Neural cell (in vitro differentiated cells): ENCODE measurements around the gene TBL1XR1. TPM values are rescaled to one million over a fixed set of nuclear protein-coding genes. Genes with fewer than 3 reads are reported as not detected.

Source experiments
- H2AFZ ChIP-seq: fragments of 200-600, 300-800 bp; sonication (generic), shearing (Covaris generic); 2 replicates; pipeline ENCODE4 v1.6.0; 2014; ENCODE audit warnings: low read depth, mild to moderate bottlenecking, antibody characterized with exemption, low read length, moderate library complexity
- H3F3A ChIP-seq: fragments of 200-600 bp; shearing (Covaris generic); 2 replicates; pipeline ENCODE4 v1.6.1; 2016; ENCODE audit warnings: mild to moderate bottlenecking, moderate library complexity, mixed read lengths, antibody characterized with exemption, low read length; ENCODE audit not compliant: insufficient read depth, poor library complexity, severe bottlenecking
- H3K27ac ChIP-seq: fragments of 200-600, 300-800 bp; sonication (generic), shearing (Covaris generic); 2 replicates; pipeline ENCODE4 v1.5.1; 2014; ENCODE audit warnings: mild to moderate bottlenecking, low read length, moderate library complexity
- H3K27me3 ChIP-seq: fragments of 300-800, 200-600 bp; sonication (generic), shearing (Covaris generic); 2 replicates; pipeline ENCODE4 v1.6.0; 2014; ENCODE audit warnings: mild to moderate bottlenecking, low read depth, low read length, moderate library complexity; ENCODE audit not compliant: insufficient read depth
- H3K36me3 ChIP-seq: fragments of 300-800, 200-600 bp; sonication (generic), shearing (Covaris generic); 2 replicates; pipeline ENCODE4 v1.5.1; 2014; ENCODE audit warnings: mild to moderate bottlenecking, antibody characterized with exemption, low read length, moderate library complexity; ENCODE audit not compliant: insufficient read depth
- H3K4me2 ChIP-seq: fragments of 300-800, 200-600 bp; sonication (generic), shearing (Covaris generic); 2 replicates; pipeline ENCODE4 v1.6.0; 2014; ENCODE audit warnings: mild to moderate bottlenecking, low read length
- H3K4me3 ChIP-seq: fragments of 300-800, 200-600 bp; sonication (generic), shearing (Covaris generic); 2 replicates; pipeline ENCODE4 v1.5.1; 2014; ENCODE audit warnings: mild to moderate bottlenecking, low read length, moderate library complexity
- H3K79me2 ChIP-seq: fragments of 200-600 bp; shearing (Covaris generic); replicated peaks from 2 replicates; pipeline ENCODE4 v1.6.0; 2014; ENCODE audit warnings: mild to moderate bottlenecking, low read length, moderate library complexity; ENCODE audit not compliant: insufficient read depth
- H3K9ac ChIP-seq: fragments of 300-800, 200-600 bp; sonication (generic), shearing (Covaris generic); 2 replicates; pipeline ENCODE4 v1.6.1; 2016; ENCODE audit warnings: mild to moderate bottlenecking, low read length, mixed read lengths
- H3K9me2 ChIP-seq: fragments of 200-600 bp; shearing (Covaris generic); 2 replicates; pipeline ENCODE4 v1.6.1; 2016; ENCODE audit warnings: mild to moderate bottlenecking, low read length, mixed read lengths; ENCODE audit not compliant: insufficient read depth
- H3K9me3 ChIP-seq: fragments of 200-600, 300-800 bp; sonication (generic), shearing (Covaris generic); 2 replicates; pipeline ENCODE4 v1.6.1; 2016; ENCODE audit warnings: mild to moderate bottlenecking, mixed run types, low read length, moderate library complexity, mixed read lengths
- H4K20me1 ChIP-seq: fragments of 200-600 bp; shearing (Covaris generic); 2 replicates; pipeline ENCODE4 v1.6.1; 2016; ENCODE audit warnings: mild to moderate bottlenecking, mixed run types; ENCODE audit not compliant: insufficient read depth
- EP300 ChIP-seq: fragments of 450-650 bp; conservative IDR thresholded peaks from 2 replicates; pipeline ENCODE4 v1.6.1; 2014; ENCODE audit warnings: antibody characterized with exemption, mild to moderate bottlenecking, moderate library complexity; ENCODE audit not compliant: poor library complexity, severe bottlenecking
- EZH2 ChIP-seq: fragments of 200-600, 300-800 bp; shearing (Covaris generic), sonication (generic); IDR thresholded peaks from 2 replicates; pipeline ENCODE4 v1.6.1; 2014; ENCODE audit warnings: antibody characterized with exemption, low read length, borderline replicate concordance, mild to moderate bottlenecking; ENCODE audit not compliant: insufficient read depth, poor library complexity, severe bottlenecking
- MXI1 ChIP-seq: fragments of 450-650 bp; conservative IDR thresholded peaks from 2 replicates; pipeline ENCODE4 v1.6.1; 2014; ENCODE audit warnings: antibody characterized with exemption, mild to moderate bottlenecking; ENCODE audit not compliant: poor library complexity, severe bottlenecking
- POLR2AphosphoS5 ChIP-seq: IDR thresholded peaks from 2 replicates; pipeline ENCODE4 v1.6.1; 2012
- RAD21 ChIP-seq: fragments of 450-650 bp; conservative IDR thresholded peaks from 2 replicates; pipeline ENCODE4 v1.6.1; 2014; ENCODE audit warnings: antibody characterized with exemption, mild to moderate bottlenecking, moderate library complexity
- SMC3 ChIP-seq: fragments of 450-650 bp; conservative IDR thresholded peaks from 2 replicates; pipeline ENCODE4 v1.6.1; 2014; ENCODE audit warnings: antibody characterized with exemption, mild to moderate bottlenecking, moderate library complexity; ENCODE audit not compliant: poor library complexity
- TAF1 ChIP-seq: IDR thresholded peaks from 2 replicates; pipeline ENCODE4 v1.6.1; 2012; ENCODE audit warnings: low read depth
- polyA plus RNA-seq: library from polyadenylated mRNA; depleted of rRNA; stranded (reverse); fragments of >200 nt; gene quantifications from 2 replicates; pipeline ENCODE4 v1.2.3, GENCODE V29; 2014
- TF ChIP-seq, protein P1 (sequence below): fragments of 450-650 bp; IDR thresholded peaks from 2 replicates; pipeline ENCODE4 v1.5.1; 2014; ENCODE audit warnings: antibody characterized with exemption, mild to moderate bottlenecking, moderate library complexity; ENCODE audit not compliant: poor library complexity, severe bottlenecking
- TF ChIP-seq, protein P2 (sequence below): IDR thresholded peaks from 2 replicates; pipeline ENCODE4 v1.6.1; 2012; ENCODE audit warnings: borderline replicate concordance

Gene TBL1XR1
- polyA plus RNA-seq, 1 donor from 2014 or later, result 96.3 TPM

DNA sequence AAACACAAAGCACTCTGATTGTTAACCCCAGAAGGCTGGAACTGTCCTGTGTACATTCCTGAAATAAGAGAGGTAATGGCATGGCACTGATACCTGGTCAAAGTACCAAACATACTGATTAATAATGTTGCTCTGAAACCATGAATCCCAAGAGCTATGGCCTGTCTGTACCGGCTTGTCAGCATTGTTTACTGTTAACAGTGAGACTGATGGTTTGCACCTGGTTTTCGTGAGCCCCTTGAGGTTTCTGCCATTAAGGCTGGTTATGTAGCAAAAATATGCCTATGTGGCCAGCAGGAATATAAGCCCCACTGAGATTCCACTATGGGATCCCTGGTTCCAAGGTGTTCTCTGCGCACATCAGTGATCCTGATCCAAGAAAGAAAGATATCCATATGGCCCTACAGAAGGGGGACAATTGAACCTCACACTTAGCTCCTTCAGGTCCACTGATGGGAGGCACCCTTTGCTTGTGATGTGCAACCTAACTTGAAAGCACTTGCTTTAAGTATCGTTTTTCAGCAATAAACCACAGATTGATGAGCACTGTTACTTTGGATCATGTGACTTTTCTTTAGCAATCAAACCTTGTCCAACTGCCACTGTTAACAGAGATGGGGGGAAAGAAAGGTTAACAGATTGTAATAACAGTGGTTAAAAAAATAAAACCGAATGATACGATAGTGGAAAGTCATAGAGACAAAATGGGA lies 65.2 kb downstream of the TBL1XR1 start:
- TF ChIP-seq MXI1 (no peak), EZH2 (no peak), TAF1 (no peak), POLR2AphosphoS5 (no peak), SMC3 (no peak)
- no peak overlapping the region for H3K4me3 ChIP-seq
- no peaks in the 10 kb centered on the region for H3K27me3 ChIP-seq
- H3K4me2 ChIP-seq, result no peak overlapping the region
- no peaks in the 10 kb centered on the region for H3K36me3 ChIP-seq
- H3K9me3 ChIP-seq, result no peaks in the 10 kb centered on the region
- H4K20me1 ChIP-seq, result no peaks in the 10 kb centered on the region
- H2AFZ ChIP-seq, result no peak overlapping the region
- peaks cover 87% of the 10 kb centered on the region for H3K79me2 ChIP-seq
- no peak overlapping the region for H3K9ac ChIP-seq
- no peaks in the 10 kb centered on the region for H3K9me2 ChIP-seq
- H3K27ac ChIP-seq, result no peak overlapping the region
- no peaks in the 10 kb centered on the region for H3F3A ChIP-seq

DNA sequence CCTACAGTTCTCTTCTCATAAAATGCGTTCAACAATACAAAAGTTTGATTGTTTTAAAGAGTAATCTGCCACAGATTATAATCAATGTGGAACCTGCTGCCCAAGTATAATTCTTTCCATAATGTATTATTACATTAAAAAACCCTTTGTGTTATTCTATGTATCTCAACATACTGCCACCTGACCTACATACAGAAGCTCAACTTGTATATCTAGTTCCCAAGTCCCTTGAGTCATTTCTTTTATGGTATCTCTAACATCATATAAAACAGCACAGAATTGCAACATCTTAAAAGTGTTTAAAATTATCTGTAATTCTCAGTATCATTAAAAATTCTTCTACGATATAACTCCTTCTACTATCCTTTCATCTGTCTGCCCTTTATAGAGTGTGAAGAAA lies 70.3 kb downstream of the TBL1XR1 start:
- Histone ChIP-seq H3K9me2 (no peaks in the 10 kb centered on the region), H3F3A (no peaks in the 10 kb centered on the region), H3K36me3 (no peaks in the 10 kb centered on the region), H3K79me2 (peaks cover 98% of the 10 kb centered on the region), H3K4me3 (no peak overlapping the region), H2AFZ (no peak overlapping the region), H3K27me3 (no peaks in the 10 kb centered on the region), H3K4me2 (no peak overlapping the region), H3K27ac (no peak overlapping the region), H3K9ac (no peak overlapping the region), H4K20me1 (no peaks in the 10 kb centered on the region), H3K9me3 (no peaks in the 10 kb centered on the region)
- TF ChIP-seq RAD21, result no peak
- TF ChIP-seq, protein P1, sequence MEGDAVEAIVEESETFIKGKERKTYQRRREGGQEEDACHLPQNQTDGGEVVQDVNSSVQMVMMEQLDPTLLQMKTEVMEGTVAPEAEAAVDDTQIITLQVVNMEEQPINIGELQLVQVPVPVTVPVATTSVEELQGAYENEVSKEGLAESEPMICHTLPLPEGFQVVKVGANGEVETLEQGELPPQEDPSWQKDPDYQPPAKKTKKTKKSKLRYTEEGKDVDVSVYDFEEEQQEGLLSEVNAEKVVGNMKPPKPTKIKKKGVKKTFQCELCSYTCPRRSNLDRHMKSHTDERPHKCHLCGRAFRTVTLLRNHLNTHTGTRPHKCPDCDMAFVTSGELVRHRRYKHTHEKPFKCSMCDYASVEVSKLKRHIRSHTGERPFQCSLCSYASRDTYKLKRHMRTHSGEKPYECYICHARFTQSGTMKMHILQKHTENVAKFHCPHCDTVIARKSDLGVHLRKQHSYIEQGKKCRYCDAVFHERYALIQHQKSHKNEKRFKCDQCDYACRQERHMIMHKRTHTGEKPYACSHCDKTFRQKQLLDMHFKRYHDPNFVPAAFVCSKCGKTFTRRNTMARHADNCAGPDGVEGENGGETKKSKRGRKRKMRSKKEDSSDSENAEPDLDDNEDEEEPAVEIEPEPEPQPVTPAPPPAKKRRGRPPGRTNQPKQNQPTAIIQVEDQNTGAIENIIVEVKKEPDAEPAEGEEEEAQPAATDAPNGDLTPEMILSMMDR, result no peak
- TF ChIP-seq EP300, result no peak
- no peak for TF ChIP-seq SMC3
- TF ChIP-seq EZH2, result no peak
- no peak for TF ChIP-seq MXI1
- no peak for TF ChIP-seq POLR2AphosphoS5
- TF ChIP-seq TAF1, result no peak
- TF ChIP-seq, protein P2, sequence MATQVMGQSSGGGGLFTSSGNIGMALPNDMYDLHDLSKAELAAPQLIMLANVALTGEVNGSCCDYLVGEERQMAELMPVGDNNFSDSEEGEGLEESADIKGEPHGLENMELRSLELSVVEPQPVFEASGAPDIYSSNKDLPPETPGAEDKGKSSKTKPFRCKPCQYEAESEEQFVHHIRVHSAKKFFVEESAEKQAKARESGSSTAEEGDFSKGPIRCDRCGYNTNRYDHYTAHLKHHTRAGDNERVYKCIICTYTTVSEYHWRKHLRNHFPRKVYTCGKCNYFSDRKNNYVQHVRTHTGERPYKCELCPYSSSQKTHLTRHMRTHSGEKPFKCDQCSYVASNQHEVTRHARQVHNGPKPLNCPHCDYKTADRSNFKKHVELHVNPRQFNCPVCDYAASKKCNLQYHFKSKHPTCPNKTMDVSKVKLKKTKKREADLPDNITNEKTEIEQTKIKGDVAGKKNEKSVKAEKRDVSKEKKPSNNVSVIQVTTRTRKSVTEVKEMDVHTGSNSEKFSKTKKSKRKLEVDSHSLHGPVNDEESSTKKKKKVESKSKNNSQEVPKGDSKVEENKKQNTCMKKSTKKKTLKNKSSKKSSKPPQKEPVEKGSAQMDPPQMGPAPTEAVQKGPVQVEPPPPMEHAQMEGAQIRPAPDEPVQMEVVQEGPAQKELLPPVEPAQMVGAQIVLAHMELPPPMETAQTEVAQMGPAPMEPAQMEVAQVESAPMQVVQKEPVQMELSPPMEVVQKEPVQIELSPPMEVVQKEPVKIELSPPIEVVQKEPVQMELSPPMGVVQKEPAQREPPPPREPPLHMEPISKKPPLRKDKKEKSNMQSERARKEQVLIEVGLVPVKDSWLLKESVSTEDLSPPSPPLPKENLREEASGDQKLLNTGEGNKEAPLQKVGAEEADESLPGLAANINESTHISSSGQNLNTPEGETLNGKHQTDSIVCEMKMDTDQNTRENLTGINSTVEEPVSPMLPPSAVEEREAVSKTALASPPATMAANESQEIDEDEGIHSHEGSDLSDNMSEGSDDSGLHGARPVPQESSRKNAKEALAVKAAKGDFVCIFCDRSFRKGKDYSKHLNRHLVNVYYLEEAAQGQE, result no peak
